Measurements from ENCODE around the gene STAC.

Gene STAC

DNA sequence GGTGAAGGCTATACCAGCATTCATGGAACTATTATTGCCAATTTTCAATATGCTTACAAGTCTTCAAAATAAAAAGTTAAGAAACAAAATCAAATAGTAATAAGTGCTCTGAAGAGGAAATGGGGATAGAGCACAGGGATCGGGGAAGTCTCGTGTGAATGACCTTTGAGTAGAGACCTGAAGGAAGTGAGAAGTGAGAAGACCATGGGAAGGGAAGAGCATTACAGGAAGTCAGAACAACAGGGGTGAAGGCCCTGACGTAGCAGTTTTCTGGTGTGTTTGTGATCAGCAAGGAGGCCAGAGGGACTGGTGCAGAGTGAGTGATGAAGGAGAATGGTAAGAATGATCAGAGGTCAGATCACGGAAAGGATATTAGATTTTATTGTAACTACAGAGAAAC, 48.1 kb downstream of the STAC start:
- H3K36me3 ChIP-seq (ENCODE audit: insufficient read depth, low read length): no peaks in the 10 kb centered on the region
- H3K4me3 ChIP-seq: no peak overlapping the region
- H3K9ac ChIP-seq (ENCODE audit: insufficient read length): no peak overlapping the region
- DNase-seq (ENCODE audit: low read depth, low spot score): no peak
- TF ChIP-seq EZH2 (IDR thresholded peaks at IDR 0.05) (no peak), FOXP2 (optimal IDR thresholded peaks at IDR 0.05; ENCODE audit: control extremely low read depth, extremely low read length, insufficient read depth) (no peak), POLR2AphosphoS5 (IDR thresholded peaks at IDR 0.05; ENCODE audit: borderline replicate concordance, low read depth, low read length) (no peak)
- no peak overlapping the region for H3K27ac ChIP-seq
- H3K9me3 ChIP-seq (ENCODE audit: low read depth, low read length): no peaks in the 10 kb centered on the region

DNA sequence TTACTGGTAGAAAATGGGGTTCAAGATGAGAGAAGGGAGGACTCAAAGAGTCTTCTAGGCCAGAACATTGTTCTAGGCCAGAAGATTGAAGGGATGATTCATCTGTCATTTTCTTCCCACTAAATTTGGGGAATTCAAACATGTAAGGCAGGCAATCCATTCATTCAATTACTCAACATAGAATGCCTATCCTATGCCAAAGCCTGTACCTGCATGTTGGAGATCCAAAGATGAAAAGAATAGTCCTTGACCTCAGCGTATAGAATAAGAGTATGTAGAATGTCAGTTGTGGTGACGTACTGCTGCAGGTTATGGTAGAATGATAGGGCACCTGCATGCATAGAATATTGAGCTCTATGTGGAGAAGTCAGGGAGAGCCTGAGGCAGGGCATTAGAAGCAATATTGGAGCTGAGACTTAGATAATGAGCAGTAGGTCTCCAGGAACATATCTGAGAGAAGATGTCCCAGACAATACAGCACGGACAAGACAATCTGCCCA, 49.7 kb downstream of the STAC start:
- H3K27ac ChIP-seq: no peak overlapping the region
- DNase-seq (ENCODE audit: low read depth, low spot score): no peak
- no peak overlapping the region for H3K9ac ChIP-seq (ENCODE audit: insufficient read length)
- no peak for TF ChIP-seq EZH2 (IDR thresholded peaks at IDR 0.05)
- no peak for TF ChIP-seq POLR2AphosphoS5 (IDR thresholded peaks at IDR 0.05; ENCODE audit: borderline replicate concordance, low read depth, low read length)
- TF ChIP-seq FOXP2 (optimal IDR thresholded peaks at IDR 0.05; ENCODE audit: control extremely low read depth, extremely low read length, insufficient read depth): no peak
- no peaks in the 10 kb centered on the region for H3K36me3 ChIP-seq (ENCODE audit: insufficient read depth, low read length)
- H3K4me3 ChIP-seq: no peak overlapping the region
- H3K9me3 ChIP-seq (ENCODE audit: low read depth, low read length): no peaks in the 10 kb centered on the region

DNA sequence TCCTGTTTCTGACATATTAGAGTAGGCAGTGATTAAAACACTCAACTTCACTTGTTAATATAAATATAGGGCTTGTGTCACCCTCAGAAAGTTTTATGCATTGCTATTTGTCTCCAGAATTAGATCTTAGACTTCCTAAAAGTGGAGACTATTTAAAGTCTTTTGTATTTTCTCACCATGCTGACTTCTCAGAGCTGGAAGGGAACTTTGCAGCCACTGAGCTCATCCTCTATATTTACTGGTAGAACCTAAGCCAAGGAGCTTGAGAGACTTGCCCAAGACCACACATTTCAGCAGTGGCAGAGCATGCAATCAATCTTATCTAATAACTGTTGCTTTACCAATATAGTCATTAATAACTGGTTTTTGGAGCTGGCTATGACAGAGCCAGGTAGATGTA, 53.2 kb downstream of the STAC start:
- Histone ChIP-seq H3K27ac (no peak overlapping the region), H3K4me3 (no peak overlapping the region), H3K9ac (ENCODE audit: insufficient read length) (no peak overlapping the region), H3K9me3 (ENCODE audit: low read depth, low read length) (no peaks in the 10 kb centered on the region), H3K36me3 (ENCODE audit: insufficient read depth, low read length) (no peaks in the 10 kb centered on the region)
- DNase-seq (ENCODE audit: low read depth, low spot score): no peak
- TF ChIP-seq FOXP2 (optimal IDR thresholded peaks at IDR 0.05; ENCODE audit: control extremely low read depth, extremely low read length, insufficient read depth): no peak
- no peak for TF ChIP-seq POLR2AphosphoS5 (IDR thresholded peaks at IDR 0.05; ENCODE audit: borderline replicate concordance, low read depth, low read length)
- no peak for TF ChIP-seq EZH2 (IDR thresholded peaks at IDR 0.05)

DNA sequence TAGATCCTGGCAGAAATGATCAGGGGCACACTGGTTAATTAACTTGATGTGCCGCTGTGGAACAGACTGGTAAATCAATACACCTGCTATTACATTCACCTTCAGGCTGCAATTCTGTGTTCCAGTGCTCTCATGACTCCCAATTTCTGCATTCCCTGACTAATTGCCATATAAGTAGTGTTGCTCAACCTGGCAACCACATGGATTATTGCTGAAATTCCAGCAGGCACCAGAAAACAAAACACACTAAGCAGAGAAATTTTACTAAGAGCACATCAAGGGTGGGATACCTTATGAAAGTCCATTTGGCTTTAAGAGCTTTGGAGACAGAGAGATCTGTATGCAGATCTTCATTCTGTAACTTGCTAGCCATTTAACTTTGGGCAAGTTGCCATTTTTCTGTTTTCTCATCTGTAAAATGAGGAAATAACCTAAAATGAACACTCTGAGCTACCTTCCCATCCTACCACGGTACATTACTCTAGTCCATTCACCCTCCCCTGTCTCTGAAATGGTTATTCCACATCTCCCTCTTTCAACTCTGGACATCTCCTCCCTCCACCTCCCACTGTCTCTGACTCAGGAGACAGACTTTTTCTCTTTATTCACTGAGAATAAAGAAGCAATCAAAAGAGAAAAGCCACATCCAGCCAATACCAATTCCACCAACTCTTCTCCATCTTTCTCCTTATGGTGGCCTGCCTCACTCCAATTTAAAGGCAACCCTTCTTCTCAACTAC, 54.6 kb downstream of the STAC start:
- Histone ChIP-seq H3K9me3 (ENCODE audit: low read depth, low read length) (no peaks in the 10 kb centered on the region), H3K4me3 (no peak overlapping the region), H3K27ac (no peak overlapping the region), H3K36me3 (ENCODE audit: insufficient read depth, low read length) (no peaks in the 10 kb centered on the region), H3K9ac (ENCODE audit: insufficient read length) (no peak overlapping the region)
- no peak for DNase-seq (ENCODE audit: low read depth, low spot score)
- TF ChIP-seq FOXP2 (optimal IDR thresholded peaks at IDR 0.05; ENCODE audit: control extremely low read depth, extremely low read length, insufficient read depth) (no peak), POLR2AphosphoS5 (IDR thresholded peaks at IDR 0.05; ENCODE audit: borderline replicate concordance, low read depth, low read length) (no peak), EZH2 (IDR thresholded peaks at IDR 0.05) (no peak)

DNA sequence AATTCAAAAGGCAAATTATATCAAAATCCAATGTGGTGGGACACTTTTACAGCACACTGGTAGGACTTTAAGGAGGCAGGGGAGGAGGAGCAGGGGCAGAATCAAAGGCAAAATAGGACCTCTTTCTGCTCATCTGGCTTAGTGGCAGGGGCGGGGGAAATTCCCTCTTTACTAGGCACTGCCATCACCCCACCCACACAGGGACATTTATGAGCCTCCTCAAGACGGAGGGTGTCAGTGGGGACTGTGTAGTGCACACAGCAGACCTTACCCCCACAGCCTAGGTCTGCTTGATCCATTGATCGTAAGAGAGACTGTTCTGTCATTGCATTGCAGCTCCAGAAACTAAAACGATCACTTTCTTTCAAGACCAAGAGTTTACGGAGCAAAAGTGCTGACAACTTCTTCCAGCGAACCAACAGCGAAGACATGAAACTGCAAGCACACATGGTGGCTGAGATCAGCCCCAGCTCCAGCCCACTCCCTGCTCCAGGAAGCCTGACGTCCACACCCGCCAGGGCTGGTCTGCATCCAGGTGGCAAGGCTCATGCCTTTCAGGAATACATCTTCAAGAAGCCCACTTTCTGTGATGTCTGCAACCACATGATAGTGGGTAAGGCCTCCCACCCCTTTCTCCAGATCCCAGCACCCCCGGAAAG, 62.9 kb downstream of the STAC start:
- DNase-seq (ENCODE audit: low read depth, low spot score): no peak
- no peaks in the 10 kb centered on the region for H3K9me3 ChIP-seq (ENCODE audit: low read depth, low read length)
- no peaks in the 10 kb centered on the region for H3K36me3 ChIP-seq (ENCODE audit: insufficient read depth, low read length)
- H3K9ac ChIP-seq (ENCODE audit: insufficient read length): no peak overlapping the region
- no peak for TF ChIP-seq FOXP2 (optimal IDR thresholded peaks at IDR 0.05; ENCODE audit: control extremely low read depth, extremely low read length, insufficient read depth)
- H3K4me3 ChIP-seq: no peak overlapping the region
- H3K27ac ChIP-seq: no peak overlapping the region

DNA sequence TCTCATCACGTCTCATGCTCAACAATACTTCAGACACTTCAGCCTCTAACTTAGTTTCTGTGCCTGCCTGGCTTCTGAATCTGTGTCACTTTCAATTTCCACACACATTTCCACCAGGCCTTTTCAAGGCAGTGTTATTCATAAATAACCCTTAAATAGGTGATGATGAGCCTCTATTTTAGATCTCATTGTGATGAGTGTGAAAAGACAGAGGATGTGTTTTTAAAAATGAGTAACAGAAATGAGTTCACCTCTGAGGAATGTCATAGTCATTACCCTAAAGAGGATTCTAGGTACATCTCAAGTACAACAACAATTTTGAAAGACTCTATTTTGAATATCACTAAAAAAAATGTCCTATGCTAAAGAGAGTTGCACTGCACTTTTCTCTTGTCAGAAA, 64.6 kb downstream of the STAC start:
- TF ChIP-seq EZH2 (IDR thresholded peaks at IDR 0.05) (no peak), POLR2AphosphoS5 (IDR thresholded peaks at IDR 0.05; ENCODE audit: borderline replicate concordance, low read depth, low read length) (no peak), FOXP2 (optimal IDR thresholded peaks at IDR 0.05; ENCODE audit: control extremely low read depth, extremely low read length, insufficient read depth) (no peak)
- Histone ChIP-seq H3K36me3 (ENCODE audit: insufficient read depth, low read length) (no peaks in the 10 kb centered on the region), H3K4me3 (no peak overlapping the region), H3K27ac (no peak overlapping the region), H3K9ac (ENCODE audit: insufficient read length) (no peak overlapping the region), H3K9me3 (ENCODE audit: low read depth, low read length) (no peaks in the 10 kb centered on the region)
- DNase-seq (ENCODE audit: low read depth, low spot score): no peak

DNA sequence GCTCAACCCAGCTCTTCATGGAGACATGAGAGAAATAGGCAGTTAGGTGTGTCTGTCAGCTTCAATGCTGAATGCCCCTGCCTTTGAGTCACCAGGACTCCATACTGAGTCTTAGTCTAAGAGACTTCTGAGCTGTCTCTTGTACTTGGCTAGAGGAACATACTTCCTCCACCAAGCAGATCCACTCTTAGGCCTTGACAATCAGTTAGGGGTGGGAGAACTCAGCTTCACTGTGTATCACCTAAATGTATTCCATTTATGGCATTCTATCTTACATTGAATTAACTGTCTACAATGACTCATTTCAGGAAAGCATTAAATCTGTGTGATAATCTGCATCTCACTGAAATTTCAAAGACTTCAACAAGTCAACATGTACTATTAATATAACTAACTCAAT, 66.0 kb downstream of the STAC start:
- no peak overlapping the region for H3K27ac ChIP-seq
- H3K9me3 ChIP-seq (ENCODE audit: low read depth, low read length): no peaks in the 10 kb centered on the region
- no peak for DNase-seq (ENCODE audit: low read depth, low spot score)

GRCh38 chr3:36447061-36447460, 66.8 kb downstream of the STAC start:
- no peaks in the 10 kb centered on the region for H3K9me3 ChIP-seq (ENCODE audit: low read depth, low read length)
- DNase-seq (ENCODE audit: low read depth, low spot score): no peak
- H3K36me3 ChIP-seq (ENCODE audit: insufficient read depth, low read length): no peaks in the 10 kb centered on the region
- H3K9ac ChIP-seq (ENCODE audit: insufficient read length): no peak overlapping the region
- H3K4me3 ChIP-seq: no peak overlapping the region
- H3K27ac ChIP-seq: no peak overlapping the region
- TF ChIP-seq FOXP2 (optimal IDR thresholded peaks at IDR 0.05; ENCODE audit: control extremely low read depth, extremely low read length, insufficient read depth) (no peak), EZH2 (IDR thresholded peaks at IDR 0.05) (no peak), POLR2AphosphoS5 (IDR thresholded peaks at IDR 0.05; ENCODE audit: borderline replicate concordance, low read depth, low read length) (no peak)

More for the DNA sequence above, 66.0 kb downstream of the STAC start:
- TF ChIP-seq FOXP2 (optimal IDR thresholded peaks at IDR 0.05; ENCODE audit: control extremely low read depth, extremely low read length, insufficient read depth) (no peak), EZH2 (IDR thresholded peaks at IDR 0.05) (no peak), POLR2AphosphoS5 (IDR thresholded peaks at IDR 0.05; ENCODE audit: borderline replicate concordance, low read depth, low read length) (no peak)
- Histone ChIP-seq H3K4me3 (no peak overlapping the region), H3K9ac (ENCODE audit: insufficient read length) (no peak overlapping the region), H3K36me3 (ENCODE audit: insufficient read depth, low read length) (no peaks in the 10 kb centered on the region)

All from SK-N-MC (cell line).